ENCODE data around the gene C15orf61.

GRCh38 chr15:67511606-67512005 is 9.3 kb upstream of the C15orf61 start:
- TF ChIP-seq, protein P1, sequence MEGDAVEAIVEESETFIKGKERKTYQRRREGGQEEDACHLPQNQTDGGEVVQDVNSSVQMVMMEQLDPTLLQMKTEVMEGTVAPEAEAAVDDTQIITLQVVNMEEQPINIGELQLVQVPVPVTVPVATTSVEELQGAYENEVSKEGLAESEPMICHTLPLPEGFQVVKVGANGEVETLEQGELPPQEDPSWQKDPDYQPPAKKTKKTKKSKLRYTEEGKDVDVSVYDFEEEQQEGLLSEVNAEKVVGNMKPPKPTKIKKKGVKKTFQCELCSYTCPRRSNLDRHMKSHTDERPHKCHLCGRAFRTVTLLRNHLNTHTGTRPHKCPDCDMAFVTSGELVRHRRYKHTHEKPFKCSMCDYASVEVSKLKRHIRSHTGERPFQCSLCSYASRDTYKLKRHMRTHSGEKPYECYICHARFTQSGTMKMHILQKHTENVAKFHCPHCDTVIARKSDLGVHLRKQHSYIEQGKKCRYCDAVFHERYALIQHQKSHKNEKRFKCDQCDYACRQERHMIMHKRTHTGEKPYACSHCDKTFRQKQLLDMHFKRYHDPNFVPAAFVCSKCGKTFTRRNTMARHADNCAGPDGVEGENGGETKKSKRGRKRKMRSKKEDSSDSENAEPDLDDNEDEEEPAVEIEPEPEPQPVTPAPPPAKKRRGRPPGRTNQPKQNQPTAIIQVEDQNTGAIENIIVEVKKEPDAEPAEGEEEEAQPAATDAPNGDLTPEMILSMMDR (IDR thresholded peaks at IDR 0.05) = no peak
- TF ChIP-seq POLR2AphosphoS5 (IDR thresholded peaks at IDR 0.05; ENCODE audit: low read depth, low read length) (no peak), SIN3A (IDR thresholded peaks at IDR 0.05; ENCODE audit: borderline replicate concordance, insufficient read depth, low read depth, low read length) (no peak)

All from Panc1 (cell line).